IPS-NIHi11 (cell line): ENCODE data around the gene MAST4.
A peak's percentile ranks its signal among the peaks of the same experiment; 100 is the strongest.

Source experiments
- DNase-seq: peaks from one replicate; pipeline ENCODE4 v3.0.0; 2012; ENCODE audit warnings: mixed read lengths, low spot score

Gene MAST4

GRCh38 chr5:66842540-66842939, 246.3 kb downstream of the MAST4 start:
- DNase-seq, result no peak

- DNase-seq, result no peak
Observed at GRCh38 chr5:66843065-66843464, 246.9 kb downstream of the MAST4 start.

- DNase-seq, result no peak
Observed at GRCh38 chr5:66848749-66849641, 252.8 kb downstream of the MAST4 start.

GRCh38 chr5:66849803-66850202, 253.6 kb downstream of the MAST4 start:
- DNase-seq, result no peak

GRCh38 chr5:66850354-66851075, 254.3 kb downstream of the MAST4 start:
- no peak for DNase-seq

- DNase-seq, result no peak
Observed at GRCh38 chr5:66851306-66851705, 255.1 kb downstream of the MAST4 start.

GRCh38 chr5:66854416-66854815, 258.2 kb downstream of the MAST4 start:
- no peak for DNase-seq

- DNase-seq, result no peak
Observed at GRCh38 chr5:66856041-66856805, 260.0 kb downstream of the MAST4 start.

- DNase-seq, result no peak
Observed at GRCh38 chr5:66859526-66859925, 263.3 kb downstream of the MAST4 start.

- no peak for DNase-seq
Observed at GRCh38 chr5:66860199-66860975, 264.2 kb downstream of the MAST4 start.

GRCh38 chr5:66861402-66861801, 265.2 kb downstream of the MAST4 start:
- no peak for DNase-seq

GRCh38 chr5:66862020-66862419, 265.8 kb downstream of the MAST4 start:
- no peak for DNase-seq

- DNase-seq, result no peak
Observed at GRCh38 chr5:66863243-66864170, 267.3 kb downstream of the MAST4 start.

GRCh38 chr5:66864240-66864884, 268.2 kb downstream of the MAST4 start:
- DNase-seq, result peak; percentile 17

GRCh38 chr5:66867618-66868322, 271.6 kb downstream of the MAST4 start:
- no peak for DNase-seq

GRCh38 chr5:66869347-66869746, 273.2 kb downstream of the MAST4 start:
- no peak for DNase-seq

GRCh38 chr5:66870708-66871107, 274.5 kb downstream of the MAST4 start:
- DNase-seq, result no peak

- DNase-seq, result no peak
Observed at GRCh38 chr5:66871651-66872050, 275.5 kb downstream of the MAST4 start.

- DNase-seq, result no peak
Observed at GRCh38 chr5:66872736-66873331, 276.6 kb downstream of the MAST4 start.
